Thoracic aorta (tissue), 2 donors: Measurements from ENCODE around the gene ATG9B. TPM values are rescaled to one million over a fixed set of nuclear protein-coding genes. Genes with fewer than 3 reads are reported as not detected.

ENCODE experiments used
- ATAC-seq: fragments of 150-250 bp; one replicate; pipeline ENCODE4 v1.8.0; 2017; ENCODE audit warnings: low read depth; ENCODE audit not compliant: insufficient number of reproducible peaks, low FRiP score
- DNase-seq: peaks from one replicate; pipeline ENCODE4 v3.0.0-alpha.2; 2020; ENCODE audit warnings: low spot score
- H3K27ac ChIP-seq, 2 donors: fragments of 200-600 bp; sonication (generic); 1 replicate in 1 of 2; 2 replicates in 1 of 2; pipeline ENCODE4 v1.5.1; 2016; ENCODE audit warnings: mild to moderate bottlenecking in 2 of 2, moderate library complexity in 2 of 2
- H3K27me3 ChIP-seq: fragments of 200-600 bp; sonication (generic); replicated peaks from 2 replicates; pipeline ENCODE4 v1.6.0; 2016; ENCODE audit warnings: mild to moderate bottlenecking; ENCODE audit not compliant: insufficient read depth
- H3K36me3 ChIP-seq: fragments of 200-600 bp; sonication (generic); one replicate; pipeline ENCODE4 v1.5.1; 2016
- H3K4me1 ChIP-seq, 2 donors: fragments of 200-600 bp; sonication (generic); 1 replicate in 1 of 2; 2 replicates in 1 of 2; pipeline versions ENCODE4 v1.5.1 to v1.6.0; 2016; ENCODE audit warnings: low read depth in 2 of 2, mild to moderate bottlenecking in 1 of 2; ENCODE audit not compliant: control insufficient read depth in 1 of 2
- H3K4me3 ChIP-seq: fragments of 200-600 bp; sonication (generic); 2 replicates; pipeline ENCODE4 v1.5.1; 2016; ENCODE audit warnings: mild to moderate bottlenecking
- H3K9me3 ChIP-seq: fragments of 200-600 bp; sonication (generic); 2 replicates; pipeline ENCODE4 v1.5.1; 2016
- CTCF ChIP-seq: fragments of 200-600 bp; sonication (generic); IDR thresholded peaks from one replicate; pipeline ENCODE4 v1.5.1; 2019; ENCODE audit warnings: antibody characterized with exemption
- total RNA-seq, 2 donors: library from RNA; depleted of rRNA; stranded (reverse); fragments of >200 nt; gene quantifications; one replicate each; pipeline versions ENCODE4 v1.1.0 to v1.2.3, GENCODE V29; 2016

The ATG9B gene
- total RNA-seq, 2 donors from 2014 or later: 1.2 TPM; not detected in 1

- Histone ChIP-seq H3K36me3 (no peaks in the 10 kb centered on the region), H3K27ac (no peak overlapping the region), H3K4me3 (no peak overlapping the region), H3K27me3 (no peaks in the 10 kb centered on the region), H3K4me1 (no peaks in the 10 kb centered on the region), H3K9me3 (no peaks in the 10 kb centered on the region)
- no peak for DNase-seq
- no peak for ATAC-seq
- TF ChIP-seq CTCF: no peak
These were observed 26.5 kb downstream of the ATG9B start for GRCh38 chr7:150997817-150998216.

DNA sequence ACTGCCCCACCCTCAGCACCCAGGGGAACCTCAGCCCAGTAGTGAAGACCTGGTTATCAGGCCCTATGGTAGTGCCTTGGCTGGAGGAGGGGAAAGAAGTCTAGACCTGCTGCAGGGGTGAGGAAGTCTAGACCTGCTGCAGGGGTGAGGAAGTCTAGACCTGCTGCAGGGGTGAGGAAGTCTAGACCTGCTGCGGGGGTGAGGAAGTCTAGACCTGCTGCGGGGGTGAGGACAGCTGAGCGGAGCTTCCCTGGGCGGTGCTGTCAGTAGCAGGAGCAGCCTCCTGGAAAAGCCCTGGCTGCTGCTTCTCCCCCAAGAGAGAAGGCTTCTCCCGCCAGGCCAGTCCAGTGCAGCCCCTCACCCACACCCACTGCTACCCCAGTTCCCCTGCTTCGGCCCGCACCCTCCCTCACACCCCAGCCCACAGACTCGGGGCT lies 27.2 kb downstream of the ATG9B start:
- ATAC-seq (no peak), DNase-seq (no peak)
- no peak for TF ChIP-seq CTCF
- no peaks in the 10 kb centered on the region for H3K27me3 ChIP-seq
- no peaks in the 10 kb centered on the region for H3K4me1 ChIP-seq
- no peaks in the 10 kb centered on the region for H3K36me3 ChIP-seq
- H3K9me3 ChIP-seq: no peaks in the 10 kb centered on the region
- no peak overlapping the region for H3K27ac ChIP-seq
- H3K4me3 ChIP-seq: no peak overlapping the region

DNA sequence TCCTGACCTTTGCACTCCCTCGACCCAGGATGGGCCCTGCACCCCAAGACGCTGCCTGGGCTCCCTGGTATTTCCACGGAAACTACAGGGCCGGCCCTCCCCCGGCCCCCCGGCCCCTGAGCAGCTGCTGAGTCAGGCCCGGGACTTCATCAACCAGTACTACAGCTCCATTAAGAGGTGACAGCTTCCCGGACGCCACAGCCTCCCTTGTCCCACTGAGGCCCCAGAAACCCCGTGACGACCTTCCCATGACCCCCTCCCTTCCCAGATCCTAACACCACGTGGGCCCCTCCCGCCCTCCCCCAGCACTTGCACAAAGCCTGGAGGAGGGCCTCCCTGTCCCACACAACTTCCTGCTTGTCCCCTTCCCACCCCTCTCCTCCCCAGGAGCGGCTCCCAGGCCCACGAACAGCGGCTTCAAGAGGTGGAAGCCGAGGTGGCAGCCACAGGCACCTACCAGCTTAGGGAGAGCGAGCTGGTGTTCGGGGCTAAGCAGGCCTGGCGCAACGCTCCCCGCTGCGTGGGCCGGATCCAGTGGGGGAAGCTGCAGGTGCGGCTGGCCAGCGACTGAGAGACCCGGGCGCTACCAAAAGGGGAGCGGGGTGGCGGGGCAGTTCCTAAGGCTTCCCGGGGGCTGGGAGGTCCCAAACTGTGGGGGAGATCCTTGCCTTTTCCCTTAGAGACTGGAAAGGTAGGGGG lies 27.8 kb downstream of the ATG9B start:
- Histone ChIP-seq H3K27ac (no peak overlapping the region), H3K9me3 (no peaks in the 10 kb centered on the region), H3K27me3 (no peaks in the 10 kb centered on the region), H3K4me1 (no peaks in the 10 kb centered on the region), H3K36me3 (no peaks in the 10 kb centered on the region), H3K4me3 (no peak overlapping the region)
- ATAC-seq (no peak), DNase-seq (no peak)
- no peak for TF ChIP-seq CTCF

DNA sequence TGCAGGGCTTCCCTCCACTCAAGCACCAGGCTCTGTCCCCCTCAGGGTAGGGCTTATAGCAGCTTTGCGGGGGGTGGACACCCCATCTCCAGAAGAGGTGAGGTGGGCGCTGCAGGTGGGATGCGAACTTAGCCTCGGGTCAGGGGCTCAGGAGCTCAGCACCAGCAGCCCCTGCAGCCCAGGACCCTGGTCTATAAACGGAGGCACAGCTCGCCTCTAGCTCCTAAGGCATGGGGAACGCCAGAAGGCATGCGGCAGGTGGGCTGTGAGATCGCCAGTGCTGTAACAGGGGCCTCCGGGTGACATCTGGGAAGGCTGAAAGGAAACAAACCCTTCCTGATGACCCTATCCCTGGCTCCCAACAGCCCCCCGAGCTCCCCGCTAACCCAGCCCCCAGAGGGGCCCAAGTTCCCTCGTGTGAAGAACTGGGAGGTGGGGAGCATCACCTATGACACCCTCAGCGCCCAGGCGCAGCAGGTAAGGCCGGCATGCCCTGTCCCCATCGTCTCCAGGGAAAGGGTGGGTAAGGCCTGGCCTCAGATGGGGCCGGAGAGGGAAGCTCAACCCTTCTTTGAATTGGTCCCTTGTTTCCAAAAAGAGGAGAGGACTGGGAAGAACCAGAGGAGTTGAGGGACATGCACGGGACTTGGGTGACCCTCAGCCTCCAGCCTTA lies 29.3 kb downstream of the ATG9B start:
- no peak for DNase-seq
- no peaks in the 10 kb centered on the region for H3K27me3 ChIP-seq
- H3K27ac ChIP-seq: no peak overlapping the region
- no peaks in the 10 kb centered on the region for H3K4me1 ChIP-seq
- ATAC-seq: no peak
- peak overlapping the region; percentile 7 for H3K4me3 ChIP-seq
- no peaks in the 10 kb centered on the region for H3K36me3 ChIP-seq
- TF ChIP-seq CTCF: no peak
- H3K9me3 ChIP-seq: peaks cover 4% of the 10 kb centered on the region

- Histone ChIP-seq H3K27me3 (no peaks in the 10 kb centered on the region), H3K27ac (no peak overlapping the region), H3K36me3 (no peaks in the 10 kb centered on the region), H3K9me3 (peaks cover 4% of the 10 kb centered on the region), H3K4me3 (peak overlapping the region; percentile 7), H3K4me1 (no peaks in the 10 kb centered on the region)
- no peak for TF ChIP-seq CTCF
- DNase-seq (no peak), ATAC-seq (no peak)
These were observed 30.0 kb downstream of the ATG9B start for GRCh38 chr7:150994141-150994837.
